GM18951 (cell line): Measurements from ENCODE around the gene ZNF23.

Source experiments
- POLR2A ChIP-seq: IDR thresholded peaks from 4 replicates; pipeline ENCODE4 v1.6.1; 2011; ENCODE audit warnings: mild to moderate bottlenecking; ENCODE audit not compliant: insufficient read length, insufficient read depth; ENCODE audit errors: extremely low read depth
- in situ Hi-C: fragments of 300-500 bp; cut with MboI; formaldehyde crosslinking; loops from one replicate; pipeline ENCODE4 v1.12.0; 2022; ENCODE audit warnings: low sequenced_read_pairs, mixed read lengths, inconsistent platforms; ENCODE audit not compliant: unreplicated experiment

Gene ZNF23

DNA sequence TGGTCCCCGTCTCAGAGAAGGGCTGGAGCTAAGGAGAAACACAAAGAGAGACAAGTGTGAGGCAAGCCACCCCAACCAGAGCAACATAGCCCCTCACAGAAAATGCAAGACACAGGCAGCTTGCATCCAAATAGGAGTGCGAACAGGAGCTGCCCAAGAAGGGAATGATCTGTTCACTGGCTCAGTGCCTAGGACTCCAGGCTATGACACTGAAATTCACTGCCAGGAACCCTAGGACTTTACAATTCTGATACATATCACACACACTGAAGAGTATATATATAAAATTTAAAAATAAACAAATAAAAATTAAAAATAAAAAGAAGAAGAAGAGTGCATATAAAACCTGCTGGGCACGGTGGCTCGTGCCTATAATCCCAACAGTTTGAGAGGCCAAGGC is 5.2 kb downstream of the ZNF23 start:
- no peak for TF ChIP-seq POLR2A
- in situ Hi-C loops, result no loop called here

DNA sequence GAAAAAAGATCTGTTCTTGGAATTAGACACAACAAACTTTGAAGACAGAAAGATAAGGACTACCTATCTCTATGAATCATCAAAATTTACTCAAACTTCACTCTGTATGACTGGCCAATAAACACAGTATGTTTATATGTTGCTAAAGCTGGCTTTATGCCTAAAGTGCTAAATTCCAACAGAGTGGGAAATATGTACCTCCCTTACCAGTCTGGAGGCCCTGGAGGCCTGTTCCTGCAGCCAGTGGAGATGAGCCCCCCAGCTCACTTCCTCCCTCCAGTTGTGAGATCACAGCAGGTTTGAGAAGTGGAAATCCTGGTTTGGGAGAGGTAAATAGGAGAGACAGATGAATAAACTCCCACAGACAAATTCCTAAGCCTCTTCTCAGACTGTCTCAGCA is 9.0 kb downstream of the ZNF23 start:
- in situ Hi-C loops, result no loop called here
- TF ChIP-seq POLR2A, result no peak

DNA sequence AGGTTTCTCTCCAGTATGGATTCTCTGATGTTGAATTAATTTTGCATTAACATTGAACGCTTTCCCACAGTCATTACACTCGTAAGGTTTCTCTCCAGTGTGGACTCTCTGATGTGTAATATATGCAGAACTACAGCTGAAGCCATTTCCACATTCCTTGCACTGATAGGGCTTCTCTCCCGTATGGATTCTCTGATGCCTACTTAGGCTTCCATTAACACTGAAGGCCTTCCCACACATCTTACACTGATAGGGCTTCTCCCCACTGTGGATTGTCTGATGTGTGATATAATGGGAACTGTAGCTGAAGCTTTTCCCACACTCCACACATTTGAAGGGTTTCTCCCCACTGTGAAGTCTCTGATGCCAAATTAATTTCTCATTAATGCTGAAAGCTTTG is 13.0 kb downstream of the ZNF23 start:
- no peak for TF ChIP-seq POLR2A

GRCh38 chr16:71448274-71448866 is 13.7 kb downstream of the ZNF23 start:
- TF ChIP-seq POLR2A, result no peak
- in situ Hi-C loops, result no loop called here

More for the DNA sequence above, 13.0 kb downstream of the ZNF23 start:
- in situ Hi-C loops, result no loop called here

DNA sequence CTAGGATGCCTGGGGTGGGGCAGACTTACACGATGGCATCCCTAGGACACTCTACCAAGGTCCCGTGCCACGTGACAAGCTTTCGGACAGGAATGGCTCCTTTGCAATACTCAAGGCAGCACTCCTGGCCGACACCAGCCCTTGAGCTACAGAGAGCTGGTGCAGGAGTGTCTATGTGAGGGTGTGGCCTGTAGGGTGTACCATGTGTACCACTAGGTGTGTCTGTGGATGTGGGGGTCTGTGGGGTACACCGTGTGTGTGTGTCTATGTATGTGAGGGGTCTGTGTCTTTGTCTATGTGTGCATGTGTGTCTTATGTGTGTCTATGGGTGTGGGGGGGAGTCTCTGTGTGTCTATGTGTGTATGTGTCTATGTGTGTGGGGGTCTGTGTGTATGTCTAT is 18.3 kb downstream of the ZNF23 start:
- in situ Hi-C loops, result no loop called here
- no peak for TF ChIP-seq POLR2A

DNA sequence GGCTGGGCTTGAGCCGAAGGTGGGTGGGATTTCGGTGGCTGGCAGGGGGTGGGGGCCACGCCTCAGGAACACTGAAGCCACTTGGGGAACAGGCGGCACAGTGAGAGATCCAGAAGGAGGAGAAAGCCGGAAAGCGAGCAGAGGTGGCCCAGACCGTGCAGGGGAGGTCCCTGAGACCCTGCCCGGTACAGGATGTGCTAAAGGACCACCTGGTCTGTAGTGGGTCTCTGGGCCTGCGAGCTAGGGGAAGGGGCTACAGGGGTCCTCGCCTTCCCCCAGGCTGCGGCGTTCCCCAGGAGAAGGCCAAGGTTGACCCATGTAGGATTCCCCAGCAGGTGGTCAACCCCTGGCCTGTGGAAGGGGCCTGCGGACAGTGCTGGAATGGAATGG is 20.0 kb downstream of the ZNF23 start, which contains the start of gene TLE7:
Gene TLE7, minus strand, starts transcription at position 4 of the 390 bp plus-strand sequence. CDS start 8,730 bp downstream, outside the sequence.
- in situ Hi-C loops, result no loop called here
- no peak for TF ChIP-seq POLR2A

- in situ Hi-C loops, result no loop called here
- no peak for TF ChIP-seq POLR2A
Measured at GRCh38 chr16:71441348-71442050, 20.5 kb downstream of the ZNF23 start.

DNA sequence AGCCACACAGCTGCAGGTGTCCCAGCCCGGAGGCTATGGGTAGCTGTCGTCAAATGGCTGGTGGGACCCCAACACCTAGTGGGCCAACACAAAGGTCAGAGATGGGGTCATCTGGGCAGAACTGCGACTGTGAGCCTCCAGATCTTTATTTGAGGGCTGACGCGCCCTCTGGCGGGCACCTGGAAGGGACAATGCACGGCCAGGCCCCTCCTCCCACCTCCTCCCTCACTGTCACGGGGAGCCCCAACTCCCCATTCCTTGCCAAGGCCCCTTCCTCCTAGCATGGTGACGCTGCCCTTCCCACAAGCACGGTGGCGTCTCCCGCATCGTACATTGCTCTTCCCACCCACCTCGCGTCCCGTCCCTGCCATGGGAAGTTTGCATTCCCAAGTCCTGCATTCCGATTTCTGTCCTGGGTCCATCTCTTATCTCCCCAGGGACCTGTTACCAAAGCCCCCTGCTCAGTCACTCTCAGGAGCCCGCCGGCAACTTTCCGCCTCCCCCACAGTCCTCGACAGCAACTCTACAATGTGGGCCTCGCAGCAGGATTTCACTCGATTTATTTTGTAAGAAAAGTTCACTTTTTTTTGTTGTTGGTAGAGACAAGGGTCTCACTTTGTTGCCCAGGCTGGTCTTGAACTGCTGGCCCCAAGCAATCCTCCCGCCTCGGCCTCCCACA is 21.2 kb downstream of the ZNF23 start:
- in situ Hi-C loops, result no loop called here
- no peak for TF ChIP-seq POLR2A

GRCh38 chr16:71439523-71439922 is 22.5 kb downstream of the ZNF23 start:
- in situ Hi-C loops, result no loop called here
- TF ChIP-seq POLR2A, result no peak

GRCh38 chr16:71436473-71436872 is 25.6 kb downstream of the ZNF23 start:
- no peak for TF ChIP-seq POLR2A
- in situ Hi-C loops, result no loop called here

DNA sequence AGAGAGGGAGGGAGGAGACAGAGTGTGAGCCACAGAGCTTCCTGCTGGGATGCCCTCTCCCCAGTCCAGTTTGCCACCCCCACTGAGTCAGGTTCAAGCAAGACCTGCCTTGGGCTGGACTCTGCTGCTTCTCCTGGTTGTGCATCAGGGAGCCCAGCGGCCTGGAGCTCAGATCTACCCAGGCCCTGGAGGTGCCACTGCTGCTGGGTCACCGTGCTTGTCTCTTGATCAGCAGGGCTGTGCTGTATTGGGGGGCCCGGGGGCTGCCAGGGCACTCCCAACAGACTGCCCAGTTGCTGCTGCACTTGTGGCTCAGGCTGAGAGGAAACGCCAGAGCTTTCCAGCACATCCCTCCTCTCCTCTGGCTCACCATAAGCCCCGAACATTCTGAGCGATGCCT is 29.1 kb downstream of the ZNF23 start:
- in situ Hi-C loops, result no loop called here
- TF ChIP-seq POLR2A, result no peak

- no peak for TF ChIP-seq POLR2A
- in situ Hi-C loops, result no loop called here
Measured at GRCh38 chr16:71431991-71432390, 30.1 kb downstream of the ZNF23 start.

GRCh38 chr16:71431176-71431575 is 30.9 kb downstream of the ZNF23 start:
- in situ Hi-C loops, result no loop called here
- no peak for TF ChIP-seq POLR2A

DNA sequence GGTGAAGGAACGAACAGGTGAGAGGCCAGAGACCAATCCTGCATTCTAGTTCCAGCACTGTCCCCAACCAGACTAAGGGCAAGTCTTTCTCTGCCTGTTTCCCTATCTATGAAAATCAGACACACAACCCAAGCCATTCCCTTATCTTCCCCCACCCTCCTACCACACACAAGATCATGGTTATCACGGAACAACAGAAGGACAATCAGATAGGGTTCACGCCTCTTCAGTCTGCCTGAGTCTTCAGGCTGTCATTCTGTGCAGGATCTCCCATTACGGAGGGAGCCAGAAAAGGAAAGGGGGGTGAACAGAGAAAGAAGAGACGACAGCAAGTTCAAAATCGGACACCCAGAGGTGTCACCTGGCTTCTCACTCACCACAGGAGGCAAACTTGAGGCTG is 31.3 kb downstream of the ZNF23 start:
- in situ Hi-C loops, result no loop called here
- no peak for TF ChIP-seq POLR2A
